Measurements from ENCODE around the gene SCTR. TPM values are rescaled to one million over a fixed set of nuclear protein-coding genes. Genes with fewer than 3 reads are reported as not detected.

The SCTR gene
- total and polyA plus RNA-seq, 2 of the 8 experiments (the other 6 are each of a cell fraction or from before 2014, with no cell fraction given): 0.15 TPM; not detected in 1

DNA sequence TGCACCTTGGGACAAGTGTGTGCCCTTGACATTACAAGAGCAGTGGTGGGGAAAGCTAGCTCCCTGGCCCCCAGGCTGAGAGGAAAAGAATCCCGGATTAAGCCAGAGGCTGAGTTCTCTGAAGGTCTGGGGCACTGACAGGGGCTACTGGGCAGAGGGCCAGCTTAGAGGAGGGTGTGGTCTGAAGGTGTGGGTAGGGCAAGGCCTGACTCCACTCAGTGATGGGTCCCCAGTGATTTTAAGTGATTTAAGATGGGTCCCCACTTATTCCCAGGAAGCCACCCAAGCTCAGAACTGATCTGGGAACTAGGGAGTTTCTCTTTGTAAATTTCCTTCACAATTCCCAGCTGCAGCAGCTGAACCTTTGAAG, 83.8 kb downstream of the SCTR start:
- Histone ChIP-seq H3K36me3 (ENCODE audit: control insufficient read depth in 2 of 4, insufficient read depth in 4 of 4, low read length in 3 of 4) (no peaks in the 10 kb centered on the region), H3K79me1 (ENCODE audit: low read depth, low read length) (no peaks in the 10 kb centered on the region), H3K4me2 (ENCODE audit: insufficient read depth in 1 of 2, low read depth in 2 of 2, low read length in 2 of 2) (no peak overlapping the region), H3K27ac (ENCODE audit: low read depth, low read length) (no peak overlapping the region), H2AFZ (ENCODE audit: low read length) (no peak overlapping the region), H3K9ac (replicated peaks in 1 of 4; ENCODE audit: extremely low read depth in 1 of 4, low read depth in 3 of 4, low read length in 3 of 4) (no peak overlapping the region), H3K23me2 (ENCODE audit: low read depth, low read length) (no peaks in the 10 kb centered on the region), H2BK20ac (ENCODE audit: low read length) (no peak overlapping the region), H3K23ac (ENCODE audit: insufficient read length) (no peak overlapping the region), H4K5ac (ENCODE audit: insufficient read length, low read depth, low read length) (no peak overlapping the region), H2BK5ac (ENCODE audit: low read depth, low read length) (no peak overlapping the region), H3K4ac (replicated peaks; ENCODE audit: insufficient read length, low read depth, low read length) (no peak overlapping the region), H3K56ac (replicated peaks; ENCODE audit: insufficient read length, low read depth, low read length) (no peak overlapping the region), H3K14ac (ENCODE audit: insufficient read length) (no peak overlapping the region), H3K4me1 (replicated peaks in 1 of 4; ENCODE audit: control insufficient read depth in 3 of 4, insufficient read depth in 4 of 4, low read length in 3 of 4) (peaks cover 0 to 4% (median 0%) of the 10 kb centered on the region in 4 experiments; a peak in 2 of 7 replicates), H2BK15ac (ENCODE audit: low read length) (no peak overlapping the region; the same call in 1 of the 2 replicates), H3K79me2 (ENCODE audit: control insufficient read depth in 1 of 2, insufficient read depth in 2 of 2, low read length in 2 of 2) (no peaks in the 10 kb centered on the region; a peak in 1 of 4 replicates), H2BK120ac (replicated peaks; ENCODE audit: low read depth, low read length) (no peak overlapping the region), H4K8ac (ENCODE audit: extremely low read depth, insufficient read depth, low read length) (no peak overlapping the region; the same call in 1 of the 2 replicates), H2AK5ac (ENCODE audit: low read depth, low read length) (no peak overlapping the region), H2BK12ac (ENCODE audit: low read depth, low read length) (no peak overlapping the region), H4K91ac (replicated peaks; ENCODE audit: insufficient read length, low read length) (no peak overlapping the region), H3K18ac (ENCODE audit: extremely low read depth, low read length) (no peak overlapping the region), H3K4me3 (ENCODE audit: extremely low read depth in 1 of 4, insufficient read depth in 2 of 4, low read depth in 3 of 4, low read length in 4 of 4) (no peak overlapping the region), H3K27me3 (replicated peaks in 1 of 4; ENCODE audit: control insufficient read depth in 3 of 4, extremely low read depth in 1 of 4, insufficient read depth in 3 of 4, low read length in 3 of 4) (no peaks in the 10 kb centered on the region), H4K20me1 (replicated peaks in 1 of 2; ENCODE audit: control insufficient read depth in 1 of 2, insufficient read depth in 2 of 2, low read length in 2 of 2) (peaks cover 3 to 5% of the 10 kb centered on the region in 2 experiments), H3K9me3 (ENCODE audit: insufficient read depth in 2 of 2, low read depth in 1 of 2, low read length in 1 of 2) (no peaks in the 10 kb centered on the region)
- ChIA-PET CTCF (ENCODE audit: partially characterized antibody) (interaction anchor here (0.8 to 4.5 kb wide), 9 partner anchors 11 to 1230 kb away, joined by 3 to 22 read pairs (median 3); no protein-coding TSS in a partner anchor), POLR2A (ENCODE audit: partially characterized antibody) (interaction anchor here (1.1 to 3.1 kb wide), 2 partner anchors 9 to 19 kb away, joined by 3 to 22 read pairs; partner anchors contain the start of gene TMEM37)
- no peak for TF ChIP-seq SRF (IDR thresholded peaks at IDR 0.05; ENCODE audit: low read depth, low read length)
- no peak for TF ChIP-seq GTF2F1 (IDR thresholded peaks at IDR 0.05; ENCODE audit: borderline replicate concordance, low read depth, low read length)
- no peak for TF ChIP-seq CHD1 (IDR thresholded peaks at IDR 0.05; ENCODE audit: low read depth, low read length)
- no peak for TF ChIP-seq CEBPB (IDR thresholded peaks at IDR 0.05; ENCODE audit: low read depth, low read length)
- no peak for TF ChIP-seq EZH2 (IDR thresholded peaks at IDR 0.05; ENCODE audit: low read depth, low read length, severe bottlenecking)
- TF ChIP-seq YY1 (IDR thresholded peaks at IDR 0.05; ENCODE audit: low read depth, low read length): no peak
- TF ChIP-seq, protein P1, sequence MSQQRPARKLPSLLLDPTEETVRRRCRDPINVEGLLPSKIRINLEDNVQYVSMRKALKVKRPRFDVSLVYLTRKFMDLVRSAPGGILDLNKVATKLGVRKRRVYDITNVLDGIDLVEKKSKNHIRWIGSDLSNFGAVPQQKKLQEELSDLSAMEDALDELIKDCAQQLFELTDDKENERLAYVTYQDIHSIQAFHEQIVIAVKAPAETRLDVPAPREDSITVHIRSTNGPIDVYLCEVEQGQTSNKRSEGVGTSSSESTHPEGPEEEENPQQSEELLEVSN (IDR thresholded peaks at IDR 0.05): no peak
- no peak for TF ChIP-seq RFX5 (IDR thresholded peaks at IDR 0.05; ENCODE audit: borderline replicate concordance, low read depth, low read length)
- no peak for TF ChIP-seq RBBP5 (IDR thresholded peaks at IDR 0.05; ENCODE audit: borderline replicate concordance, low read depth, low read length)
- TF ChIP-seq BRCA1 (IDR thresholded peaks at IDR 0.05; ENCODE audit: low read depth, low read length): no peak
- TF ChIP-seq HDAC6 (IDR thresholded peaks at IDR 0.05; ENCODE audit: low read depth, low read length): no peak
- TF ChIP-seq CBX5 (IDR thresholded peaks at IDR 0.05; ENCODE audit: low read depth, low read length): no peak
- no peak for TF ChIP-seq KDM4A (IDR thresholded peaks at IDR 0.05; ENCODE audit: low read depth, low read length, severe bottlenecking)
- no peak for TF ChIP-seq EP300 (IDR thresholded peaks at IDR 0.05; ENCODE audit: borderline replicate concordance in 1 of 2, low read depth in 2 of 2, low read length in 2 of 2)
- WGBS, 2 experiments (ENCODE audit: extremely low coverage in 1 of 2, insufficient coverage in 1 of 2, insufficient read length in 1 of 2, insufficient replicate concordance in 2 of 2, low coverage in 1 of 2, low lambda C conversion rate in 2 of 2, missing lambda C conversion rate in 1 of 2): 80% methylated on average over 1 of the region's 1 CpG; no CpG with 5 or more reads in 1 of the 2 experiments
- FAIRE-seq: no peak
- no peak for DNase-seq (ENCODE audit: low read depth in 1 of 2, low spot score in 2 of 2)

Data from H1 (cell line).